RPMI7951 (cell line): ENCODE measurements around the gene TMEM135. TPM values are rescaled to one million over a fixed set of nuclear protein-coding genes. Genes with fewer than 3 reads are reported as not detected.

Experiments used
- DNase-seq: peaks from one replicate; pipeline ENCODE4 v3.0.0-alpha.2; 2012; ENCODE audit warnings: low read depth
- total RNA-seq: library from RNA; depleted of rRNA; stranded (reverse); fragments of >200 nt; shearing (Covaris generic); gene quantifications from 2 replicates; pipeline ENCODE4 v1.2.3, GENCODE V29; 2014; rRNA removed

TMEM135 gene
- total RNA-seq, 1 experiment from 2014 or later, result 16.6 TPM

- DNase-seq, result peak; percentile 73
Measured at GRCh38 chr11:87352759-87353707, 315.3 kb downstream of the TMEM135 start.

DNA sequence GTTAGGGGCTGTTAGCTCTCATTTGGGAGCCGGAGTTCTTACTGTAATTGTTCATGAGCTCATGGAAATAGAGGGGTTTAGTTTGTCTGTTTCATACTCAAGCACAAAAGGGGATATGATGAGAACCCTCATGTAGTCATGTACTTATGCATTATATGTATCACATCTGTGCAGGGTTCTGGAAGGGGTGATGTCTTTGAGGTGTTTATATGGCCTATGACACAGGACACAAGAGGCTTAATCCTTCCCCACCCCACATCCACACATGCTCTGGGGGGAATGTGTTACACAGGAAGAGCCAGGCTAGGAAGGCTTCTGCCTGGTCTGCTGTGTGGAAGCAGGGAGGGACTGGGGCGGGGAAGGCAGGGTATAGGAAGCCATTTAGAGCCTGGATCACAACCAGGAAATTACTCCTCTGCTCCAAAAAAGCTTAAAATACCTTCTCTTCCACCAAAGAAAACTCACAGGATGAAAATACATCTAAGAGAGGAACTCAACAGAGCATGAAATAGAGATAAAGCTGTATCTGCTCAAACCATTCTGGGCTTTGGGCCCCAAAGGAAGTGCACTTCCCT lies 316.1 kb downstream of the TMEM135 start:
- no peak for DNase-seq

DNA sequence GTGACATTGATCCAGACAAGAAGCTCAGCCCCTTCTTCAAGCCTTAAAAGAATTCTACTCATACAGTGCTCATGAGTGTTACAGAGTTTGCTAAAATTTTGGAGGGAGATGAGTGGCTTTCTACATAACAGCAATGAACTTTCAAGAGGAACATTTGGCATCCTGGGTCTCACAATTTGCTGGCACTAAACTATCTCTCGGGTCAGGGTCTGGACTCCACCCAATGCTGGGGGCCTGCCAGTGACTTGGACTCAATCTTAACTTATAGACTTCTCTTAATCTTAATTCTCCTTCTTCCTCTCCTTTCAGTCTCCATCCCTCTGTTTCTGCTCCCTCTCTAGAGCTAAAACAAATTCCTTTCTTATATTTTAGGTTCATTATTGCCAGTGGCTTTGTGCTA lies 317.9 kb downstream of the TMEM135 start:
- no peak for DNase-seq

DNA sequence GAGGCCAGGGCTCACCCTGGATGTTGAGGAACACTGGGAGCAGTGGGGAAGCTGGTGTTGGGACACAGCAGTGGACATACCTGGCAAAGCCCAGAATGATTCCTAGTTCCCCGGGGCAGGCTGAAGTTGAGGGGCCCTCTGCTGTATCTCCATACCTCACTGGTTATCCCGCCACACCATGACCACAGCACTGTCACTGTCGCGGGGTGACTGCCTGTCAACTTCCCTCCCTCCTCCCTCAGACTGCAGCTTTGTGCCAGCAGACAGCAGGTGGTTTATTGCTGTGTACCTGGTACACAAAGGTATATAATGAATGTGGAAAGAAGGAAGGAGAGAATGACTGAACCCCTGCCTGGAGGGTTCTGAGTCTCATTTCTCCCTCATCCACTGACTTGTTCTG lies 318.7 kb downstream of the TMEM135 start:
- no peak for DNase-seq

DNA sequence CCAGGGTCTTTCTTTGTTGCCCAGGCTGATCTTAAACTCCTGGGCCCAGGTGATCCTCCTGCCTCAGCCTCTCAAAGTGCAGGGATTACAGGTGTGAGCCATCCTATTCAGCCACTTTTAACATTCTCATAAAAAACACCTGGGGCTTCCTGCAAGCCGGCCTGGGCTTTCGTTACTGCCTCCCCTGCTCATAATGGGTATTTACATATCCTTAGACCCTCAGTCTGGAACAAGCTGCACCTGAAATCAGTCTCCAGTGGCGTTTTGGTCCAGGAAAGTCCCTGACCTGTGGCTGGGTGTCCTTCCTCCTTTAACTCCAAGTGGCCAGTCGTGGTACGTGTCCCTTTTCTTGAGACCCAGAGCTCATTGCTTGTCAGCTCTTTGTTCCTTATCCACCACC lies 320.7 kb downstream of the TMEM135 start:
- DNase-seq, result no peak

DNA sequence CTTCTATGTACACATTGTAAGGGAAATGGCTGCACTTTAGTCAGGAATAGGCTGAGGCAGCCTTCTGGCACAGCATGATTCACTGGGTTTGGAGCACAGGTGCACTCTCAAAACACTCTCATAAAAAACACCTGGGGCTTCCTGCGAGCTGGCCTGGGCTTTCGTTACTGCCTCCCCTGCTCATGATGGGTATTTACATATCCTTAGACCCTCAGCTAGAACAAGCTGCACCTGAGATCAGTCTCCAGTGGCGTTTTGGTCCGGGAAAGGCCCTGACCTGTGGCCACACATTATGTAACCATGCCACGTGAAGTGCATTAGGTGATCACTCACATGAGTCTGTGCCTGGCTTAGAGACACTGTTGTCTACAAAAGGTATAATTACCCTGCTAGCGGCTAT lies 321.7 kb downstream of the TMEM135 start:
- no peak for DNase-seq

GRCh38 chr11:87361891-87362290 lies 324.2 kb downstream of the TMEM135 start:
- no peak for DNase-seq

DNA sequence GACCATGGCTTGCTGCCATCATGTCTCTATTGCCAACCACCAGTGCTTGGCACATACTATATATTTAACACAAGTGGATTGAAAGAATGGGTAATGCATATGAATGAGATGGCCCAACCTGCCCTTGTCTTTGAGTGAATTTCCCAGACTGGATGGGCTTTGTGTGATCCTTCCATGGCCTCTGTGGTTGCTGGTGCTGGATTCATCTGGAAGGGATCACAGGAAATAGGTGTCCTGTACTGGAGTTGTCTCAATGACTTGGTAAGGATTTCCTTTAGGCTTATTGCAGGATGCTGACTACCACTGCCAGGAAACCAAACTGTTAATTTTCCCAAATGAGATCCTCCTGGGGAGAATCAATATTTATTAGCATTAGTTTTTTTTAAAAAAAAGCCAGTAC lies 328.6 kb downstream of the TMEM135 start:
- no peak for DNase-seq

- no peak for DNase-seq
Measured at GRCh38 chr11:87366763-87367405, 329.1 kb downstream of the TMEM135 start.

- no peak for DNase-seq
Measured at GRCh38 chr11:87368151-87368550, 330.4 kb downstream of the TMEM135 start.

- DNase-seq, result no peak
Measured at GRCh38 chr11:87368858-87369480, 331.2 kb downstream of the TMEM135 start.

DNA sequence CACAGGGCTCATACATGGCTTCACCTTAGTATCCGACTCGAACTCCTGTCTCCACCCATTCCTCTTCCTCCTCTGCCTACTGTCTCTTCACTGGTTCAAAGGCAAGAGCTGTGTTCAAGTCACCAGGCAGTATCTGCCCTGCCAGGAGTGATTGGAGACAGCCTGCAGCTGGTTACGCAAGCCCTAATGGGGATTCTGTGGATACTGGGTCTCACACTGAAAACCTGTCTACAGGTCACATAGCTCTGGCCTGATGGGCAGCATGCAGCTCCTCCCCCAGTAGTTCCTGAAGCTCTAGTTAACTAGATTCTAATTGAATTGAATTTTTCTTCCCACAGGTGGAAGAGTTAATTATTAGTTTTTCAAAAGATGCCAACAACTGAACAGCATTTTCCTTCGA lies 332.2 kb downstream of the TMEM135 start:
- no peak for DNase-seq

GRCh38 chr11:87372065-87372464 lies 334.3 kb downstream of the TMEM135 start:
- DNase-seq, result no peak

Other genes with a start within 250 kb of the TMEM135 start
- gene PRSS23, start 237.4 kb upstream of the TMEM135 start, total RNA-seq, result 133 and 144 TPM in 2 replicates
- 2.6 and 3.2 TPM in 2 replicates for gene FZD4, start 82.5 kb upstream of the TMEM135 start, total RNA-seq